Measurements from ENCODE around the gene BZW1. TPM values are rescaled to one million over a fixed set of nuclear protein-coding genes. Genes with fewer than 3 reads are reported as not detected.
"Not testable (repeated sequence)": the region's sequence is repeated elsewhere in the genome, so short reads cannot be mapped to it uniquely, and the experiment has no call there.

Gene BZW1
- total RNA-seq, 1 experiment from 2014 or later = 254 TPM

DNA sequence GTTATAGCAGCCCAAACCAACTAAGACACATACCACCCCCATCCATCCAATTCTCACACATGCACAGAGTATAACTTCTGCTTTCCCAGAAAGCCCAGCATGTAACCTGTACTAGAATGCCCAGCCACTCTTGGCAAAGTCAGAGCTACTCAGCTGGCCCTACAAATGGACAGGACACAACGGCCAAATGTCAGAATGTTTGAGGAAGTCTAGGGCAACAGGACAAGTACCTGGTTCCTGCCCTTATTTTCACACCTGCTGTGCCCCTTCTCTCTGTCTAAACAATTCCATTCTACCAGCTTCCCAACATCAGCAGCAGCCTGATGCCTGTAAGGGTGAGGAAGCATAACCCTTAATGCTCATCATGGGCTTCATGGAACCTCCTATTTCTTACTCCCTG is 15.1 kb upstream of the BZW1 start:
- Mint-ChIP-seq H3K27me3 (ENCODE audit: unreplicated experiment) (no peaks in the 10 kb centered on the region), H3K4me3 (ENCODE audit: low read depth, unreplicated experiment) (no peak overlapping the region), H3K9me3 (ENCODE audit: low read depth, unreplicated experiment) (peaks cover 1% of the 10 kb centered on the region), H3K4me1 (ENCODE audit: low read depth, unreplicated experiment) (peaks cover 16% of the 10 kb centered on the region), H3K27ac (ENCODE audit: unreplicated experiment) (no peak overlapping the region), H3K36me3 (ENCODE audit: insufficient read depth, unreplicated experiment) (no peaks in the 10 kb centered on the region)
- TF ChIP-seq, protein P1, sequence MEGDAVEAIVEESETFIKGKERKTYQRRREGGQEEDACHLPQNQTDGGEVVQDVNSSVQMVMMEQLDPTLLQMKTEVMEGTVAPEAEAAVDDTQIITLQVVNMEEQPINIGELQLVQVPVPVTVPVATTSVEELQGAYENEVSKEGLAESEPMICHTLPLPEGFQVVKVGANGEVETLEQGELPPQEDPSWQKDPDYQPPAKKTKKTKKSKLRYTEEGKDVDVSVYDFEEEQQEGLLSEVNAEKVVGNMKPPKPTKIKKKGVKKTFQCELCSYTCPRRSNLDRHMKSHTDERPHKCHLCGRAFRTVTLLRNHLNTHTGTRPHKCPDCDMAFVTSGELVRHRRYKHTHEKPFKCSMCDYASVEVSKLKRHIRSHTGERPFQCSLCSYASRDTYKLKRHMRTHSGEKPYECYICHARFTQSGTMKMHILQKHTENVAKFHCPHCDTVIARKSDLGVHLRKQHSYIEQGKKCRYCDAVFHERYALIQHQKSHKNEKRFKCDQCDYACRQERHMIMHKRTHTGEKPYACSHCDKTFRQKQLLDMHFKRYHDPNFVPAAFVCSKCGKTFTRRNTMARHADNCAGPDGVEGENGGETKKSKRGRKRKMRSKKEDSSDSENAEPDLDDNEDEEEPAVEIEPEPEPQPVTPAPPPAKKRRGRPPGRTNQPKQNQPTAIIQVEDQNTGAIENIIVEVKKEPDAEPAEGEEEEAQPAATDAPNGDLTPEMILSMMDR (IDR thresholded peaks at IDR 0.05; ENCODE audit: unreplicated experiment) = no peak
- DNase-seq = no peak
- intact Hi-C loops (cut with micrococcal nuclease; ENCODE audit: unreplicated experiment) = no loop called here
- BruUV-seq (replicated peaks) = no TSS peak
- CTCF ChIA-PET = no interaction called here

DNA sequence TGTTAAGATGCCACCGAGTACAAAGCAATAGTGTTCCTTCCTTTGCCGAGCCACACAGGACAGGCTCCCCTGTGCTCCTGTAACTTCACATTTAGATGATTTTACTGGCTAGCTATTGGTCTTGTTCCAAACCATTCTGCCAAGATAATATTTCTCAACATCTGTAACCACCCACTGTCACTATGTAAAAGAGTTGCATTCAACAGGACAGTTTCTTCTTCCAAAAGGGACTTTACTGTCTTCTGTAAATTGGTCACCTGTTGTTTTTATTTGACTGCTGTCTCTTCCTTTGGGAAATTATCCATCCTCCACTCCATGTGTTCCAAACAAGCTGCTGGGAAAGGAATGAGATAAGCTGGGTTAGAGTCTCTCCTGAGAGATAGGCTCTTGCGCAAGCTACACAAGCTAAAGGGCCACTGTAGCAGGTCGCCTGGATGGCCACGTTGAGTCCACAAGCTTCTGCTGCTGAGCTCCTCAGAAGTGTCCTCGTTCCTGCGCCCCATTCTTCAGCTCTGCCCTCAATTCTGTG is 14.4 kb upstream of the BZW1 start:
- no peak overlapping the region for H3K27ac Mint-ChIP-seq (ENCODE audit: unreplicated experiment)
- no peaks in the 10 kb centered on the region for H3K36me3 Mint-ChIP-seq (ENCODE audit: insufficient read depth, unreplicated experiment)
- intact Hi-C loops (cut with micrococcal nuclease; ENCODE audit: unreplicated experiment) = no loop called here
- H3K9me3 Mint-ChIP-seq (ENCODE audit: low read depth, unreplicated experiment) = peaks cover 4% of the 10 kb centered on the region
- CTCF ChIA-PET = no interaction called here
- no TSS peak for BruUV-seq (replicated peaks)
- TF ChIP-seq, protein P1 (IDR thresholded peaks at IDR 0.05; ENCODE audit: unreplicated experiment) = no peak
- H3K4me3 Mint-ChIP-seq (ENCODE audit: low read depth, unreplicated experiment) = no peak overlapping the region
- DNase-seq = no peak
- H3K27me3 Mint-ChIP-seq (ENCODE audit: unreplicated experiment) = no peaks in the 10 kb centered on the region
- peaks cover 16% of the 10 kb centered on the region for H3K4me1 Mint-ChIP-seq (ENCODE audit: low read depth, unreplicated experiment)

DNA sequence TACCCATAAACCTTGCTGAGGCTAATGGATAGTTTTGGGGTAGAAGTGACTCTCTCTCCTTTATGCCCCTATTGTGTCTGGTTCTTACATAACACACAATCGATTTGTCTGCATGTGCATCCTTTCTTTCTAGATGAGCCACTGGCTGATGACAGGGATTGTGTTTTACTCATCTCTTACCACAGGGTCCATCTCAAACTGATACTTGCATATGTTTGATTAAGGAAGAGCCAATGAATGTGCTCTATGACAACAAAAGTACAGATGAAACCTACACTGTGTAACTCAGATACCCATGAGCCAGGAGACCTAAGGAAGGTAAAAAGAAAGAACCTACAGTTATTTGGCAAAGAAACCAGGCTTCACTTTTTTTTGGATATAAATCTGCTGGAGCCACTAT is 13.2 kb upstream of the BZW1 start:
- Mint-ChIP-seq H3K4me1 (ENCODE audit: low read depth, unreplicated experiment) (peaks cover 16% of the 10 kb centered on the region), H3K27me3 (ENCODE audit: unreplicated experiment) (no peaks in the 10 kb centered on the region), H3K27ac (ENCODE audit: unreplicated experiment) (no peak overlapping the region), H3K9me3 (ENCODE audit: low read depth, unreplicated experiment) (peaks cover 4% of the 10 kb centered on the region), H3K4me3 (ENCODE audit: low read depth, unreplicated experiment) (no peak overlapping the region), H3K36me3 (ENCODE audit: insufficient read depth, unreplicated experiment) (no peaks in the 10 kb centered on the region)
- intact Hi-C loops (cut with micrococcal nuclease; ENCODE audit: unreplicated experiment) = no loop called here
- TF ChIP-seq, protein P1 (IDR thresholded peaks at IDR 0.05; ENCODE audit: unreplicated experiment) = no peak
- BruUV-seq (replicated peaks) = no TSS peak
- DNase-seq = no peak
- CTCF ChIA-PET = no interaction called here

DNA sequence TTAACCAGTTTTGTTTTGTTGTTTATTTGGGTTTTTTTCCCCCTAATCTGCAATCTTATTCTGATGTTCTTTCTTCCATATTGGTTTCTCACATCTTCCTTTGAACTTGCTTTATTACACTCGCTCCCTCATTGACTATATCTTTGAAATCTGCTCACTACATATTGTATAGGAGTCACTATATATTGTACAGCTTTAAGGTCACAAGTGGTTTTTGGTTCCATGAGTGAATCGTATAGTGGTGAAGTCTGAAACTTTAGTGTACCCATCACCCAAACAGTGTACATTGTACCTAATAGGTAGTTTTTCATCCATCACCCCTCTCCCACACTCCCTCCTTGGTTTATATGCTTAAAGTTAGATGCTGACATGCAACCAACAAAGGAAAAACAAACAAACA is 11.3 kb upstream of the BZW1 start:
- Mint-ChIP-seq H3K4me1 (ENCODE audit: low read depth, unreplicated experiment) (peaks cover under 1% of the 10 kb centered on the region), H3K9me3 (ENCODE audit: low read depth, unreplicated experiment) (peaks cover 4% of the 10 kb centered on the region), H3K36me3 (ENCODE audit: insufficient read depth, unreplicated experiment) (no peaks in the 10 kb centered on the region), H3K27ac (ENCODE audit: unreplicated experiment) (no peak overlapping the region), H3K27me3 (ENCODE audit: unreplicated experiment) (no peaks in the 10 kb centered on the region), H3K4me3 (ENCODE audit: low read depth, unreplicated experiment) (no peak overlapping the region)
- TF ChIP-seq, protein P1 (IDR thresholded peaks at IDR 0.05; ENCODE audit: unreplicated experiment) = no peak
- no TSS peak for BruUV-seq (replicated peaks)
- CTCF ChIA-PET = no interaction called here
- intact Hi-C loops (cut with micrococcal nuclease; ENCODE audit: unreplicated experiment) = no loop called here
- DNase-seq = no peak

DNA sequence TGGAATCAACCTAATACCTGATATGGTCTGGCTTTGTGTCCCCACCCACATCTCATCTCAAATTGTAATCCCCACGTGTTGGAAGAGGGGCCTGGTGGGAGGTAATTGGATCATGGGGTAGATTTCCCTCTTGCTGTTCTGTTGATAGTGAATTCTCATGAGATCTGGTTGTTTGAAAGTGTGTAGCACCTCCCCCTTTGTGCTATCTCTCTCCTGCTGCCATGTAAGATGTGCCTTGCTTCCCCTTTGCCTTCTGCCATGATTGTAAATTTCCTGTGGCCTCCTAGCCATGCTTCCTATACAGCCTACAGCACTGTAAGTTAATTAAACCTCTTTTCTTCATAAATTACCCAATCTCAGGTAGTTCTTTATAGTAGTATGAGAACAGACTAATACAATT is 10.3 kb upstream of the BZW1 start:
- H3K9me3 Mint-ChIP-seq (ENCODE audit: low read depth, unreplicated experiment); H3K27me3 Mint-ChIP-seq (ENCODE audit: unreplicated experiment); H3K4me1 Mint-ChIP-seq (ENCODE audit: low read depth, unreplicated experiment); H3K4me3 Mint-ChIP-seq (ENCODE audit: low read depth, unreplicated experiment); intact Hi-C loops (cut with micrococcal nuclease; ENCODE audit: unreplicated experiment); H3K36me3 Mint-ChIP-seq (ENCODE audit: insufficient read depth, unreplicated experiment); H3K27ac Mint-ChIP-seq (ENCODE audit: unreplicated experiment); BruUV-seq (replicated peaks); DNase-seq; CTCF ChIA-PET: not testable (repeated sequence)

Measured in Calu3 (cell line).